ENCODE data around the gene PRKCB. TPM values are rescaled to one million over a fixed set of nuclear protein-coding genes. Genes with fewer than 3 reads are reported as not detected.
"Not testable (repeated sequence)": the region's sequence is repeated elsewhere in the genome, so short reads cannot be mapped to it uniquely, and the experiment has no call there.

PRKCB gene
- total RNA-seq, 4 donors from 2014 or later, result 0.51 to 1.3 (median 1.1) TPM

DNA sequence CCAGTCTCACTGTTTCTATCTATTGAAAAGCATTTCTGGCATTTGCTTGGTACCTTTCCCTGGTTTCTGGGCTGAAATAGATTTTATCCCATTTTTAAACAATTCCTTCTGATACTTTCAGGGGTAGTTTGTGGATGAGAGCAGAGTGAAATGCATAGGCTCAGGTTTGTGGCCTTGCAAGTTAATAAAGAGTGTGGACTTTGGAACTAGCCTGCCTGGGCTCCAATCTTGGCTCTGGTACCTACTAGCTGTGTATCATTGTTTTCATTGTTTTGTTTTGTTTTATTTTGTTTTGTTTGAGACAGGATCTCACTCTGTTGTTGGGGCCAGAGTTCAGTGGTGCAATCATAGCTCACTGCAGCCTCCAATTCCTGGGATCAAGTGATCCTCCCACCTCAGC is 175.5 kb downstream of the PRKCB start:
- no peak for DNase-seq
- H3K27ac ChIP-seq, result no peak overlapping the region
- no peaks in the 10 kb centered on the region for H3K27me3 ChIP-seq
- intact Hi-C loops (cut with DNase I; ENCODE audit: low total_unique reads), result loop anchor here (10.0 kb wide), 1 partner anchor 206 kb away; no protein-coding TSS in a partner anchor
- no peaks in the 10 kb centered on the region for H3K36me3 ChIP-seq
- H3K9me3 ChIP-seq, result no peaks in the 10 kb centered on the region
- no peaks in the 10 kb centered on the region for H3K4me1 ChIP-seq
- in situ Hi-C loops (cut with MboI; ENCODE audit: low sequenced_read_pairs in 4 of 4), result loop anchor here in 1 of 4 donors (25.0 kb wide), 1 partner anchor 224 kb away; no protein-coding TSS in a partner anchor
- no peak overlapping the region for H3K4me3 ChIP-seq
- ATAC-seq, result no peak
- no peak for TF ChIP-seq POLR2A (IDR thresholded peaks at IDR 0.05)
- TF ChIP-seq, protein P1, sequence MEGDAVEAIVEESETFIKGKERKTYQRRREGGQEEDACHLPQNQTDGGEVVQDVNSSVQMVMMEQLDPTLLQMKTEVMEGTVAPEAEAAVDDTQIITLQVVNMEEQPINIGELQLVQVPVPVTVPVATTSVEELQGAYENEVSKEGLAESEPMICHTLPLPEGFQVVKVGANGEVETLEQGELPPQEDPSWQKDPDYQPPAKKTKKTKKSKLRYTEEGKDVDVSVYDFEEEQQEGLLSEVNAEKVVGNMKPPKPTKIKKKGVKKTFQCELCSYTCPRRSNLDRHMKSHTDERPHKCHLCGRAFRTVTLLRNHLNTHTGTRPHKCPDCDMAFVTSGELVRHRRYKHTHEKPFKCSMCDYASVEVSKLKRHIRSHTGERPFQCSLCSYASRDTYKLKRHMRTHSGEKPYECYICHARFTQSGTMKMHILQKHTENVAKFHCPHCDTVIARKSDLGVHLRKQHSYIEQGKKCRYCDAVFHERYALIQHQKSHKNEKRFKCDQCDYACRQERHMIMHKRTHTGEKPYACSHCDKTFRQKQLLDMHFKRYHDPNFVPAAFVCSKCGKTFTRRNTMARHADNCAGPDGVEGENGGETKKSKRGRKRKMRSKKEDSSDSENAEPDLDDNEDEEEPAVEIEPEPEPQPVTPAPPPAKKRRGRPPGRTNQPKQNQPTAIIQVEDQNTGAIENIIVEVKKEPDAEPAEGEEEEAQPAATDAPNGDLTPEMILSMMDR (IDR thresholded peaks at IDR 0.05 in 4 of 5, conservative IDR thresholded peaks at IDR 0.05 in 1 of 5), result no peak

DNA sequence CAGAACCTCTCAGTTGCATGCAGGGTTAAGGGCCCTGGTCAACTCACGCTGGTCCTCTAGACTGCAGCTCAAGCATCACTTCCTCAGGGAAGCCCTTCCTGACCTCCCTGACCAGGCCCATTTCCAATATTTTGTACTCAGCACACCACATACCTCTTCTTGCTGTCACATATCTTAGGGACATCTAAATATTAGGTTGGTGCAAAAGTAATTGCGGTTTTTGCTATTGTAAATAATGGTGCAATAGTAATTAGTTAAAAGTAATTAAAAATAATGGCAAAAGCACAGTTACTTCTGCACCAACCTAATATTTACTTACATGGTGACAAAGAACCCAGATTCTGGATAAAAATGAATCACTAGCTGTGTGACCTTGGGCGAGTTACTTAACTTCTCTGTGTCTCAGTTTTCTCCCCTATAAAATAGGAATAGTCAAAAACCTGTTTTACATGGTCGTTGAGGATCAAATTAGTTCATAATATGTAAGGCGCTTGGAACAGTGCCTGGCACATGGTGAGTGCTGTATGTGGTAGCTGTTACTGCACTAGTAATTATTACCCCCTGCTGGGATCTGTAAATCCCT is 177.4 kb downstream of the PRKCB start:
- intact Hi-C loops (cut with DNase I; ENCODE audit: low total_unique reads) (loop anchor here (10.0 kb wide), 1 partner anchor 208 kb away; no protein-coding TSS in a partner anchor), in situ Hi-C loops (cut with MboI; ENCODE audit: low sequenced_read_pairs in 4 of 4) (loop anchor here in 1 of 4 donors (25.0 kb wide), 1 partner anchor 226 kb away; no protein-coding TSS in a partner anchor)
- TF ChIP-seq, protein P1 (IDR thresholded peaks at IDR 0.05 in 4 of 5, conservative IDR thresholded peaks at IDR 0.05 in 1 of 5), result no peak
- TF ChIP-seq POLR2A (IDR thresholded peaks at IDR 0.05), result no peak
- no peaks in the 10 kb centered on the region for H3K9me3 ChIP-seq
- DNase-seq, result no peak
- H3K27me3 ChIP-seq, result no peaks in the 10 kb centered on the region
- no peak for ATAC-seq
- no peaks in the 10 kb centered on the region for H3K36me3 ChIP-seq
- H3K4me1 ChIP-seq, result no peaks in the 10 kb centered on the region
- H3K27ac ChIP-seq, result no peak overlapping the region
- H3K4me3 ChIP-seq, result no peak overlapping the region

DNA sequence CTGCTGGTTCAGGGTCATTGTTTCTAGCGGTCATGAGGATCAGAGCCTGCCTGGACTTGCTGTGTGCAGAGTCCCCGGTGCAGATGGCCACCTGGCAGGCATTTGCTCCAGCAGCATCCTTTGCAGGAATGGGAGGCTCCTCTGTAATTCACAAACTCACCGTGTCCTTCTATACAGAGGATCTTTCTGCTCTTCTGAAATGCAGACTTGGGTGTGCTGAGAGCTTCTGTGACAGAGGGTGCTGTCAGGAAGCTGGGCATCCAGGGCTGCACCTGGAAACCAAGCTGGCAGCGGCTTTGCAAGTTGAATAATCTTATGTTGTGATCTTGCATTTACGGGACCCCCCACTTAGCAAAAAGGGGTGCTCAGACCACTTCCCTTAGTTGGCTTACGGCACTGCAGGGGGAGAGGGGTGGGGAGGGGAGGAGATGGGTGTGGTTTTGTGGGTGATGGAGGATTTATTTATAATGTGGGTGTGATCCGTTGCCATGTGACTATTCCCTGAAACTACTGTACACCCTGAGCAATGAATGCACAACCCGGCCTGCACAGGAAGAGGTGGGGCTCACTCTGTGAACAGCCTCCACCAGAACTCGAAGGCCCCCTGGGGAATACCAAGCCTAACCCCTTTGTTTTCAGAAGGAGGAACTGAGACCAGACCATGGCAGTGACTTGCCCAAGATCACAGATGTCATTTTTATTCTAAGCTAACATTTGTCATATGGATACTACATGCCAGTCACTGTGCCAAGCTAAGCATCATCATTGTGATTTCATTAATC is 178.3 kb downstream of the PRKCB start:
- no peaks in the 10 kb centered on the region for H3K9me3 ChIP-seq
- no peak overlapping the region for H3K4me3 ChIP-seq
- intact Hi-C loops (cut with DNase I; ENCODE audit: low total_unique reads) (loop anchor here (10.0 kb wide), 1 partner anchor 209 kb away; no protein-coding TSS in a partner anchor), in situ Hi-C loops (cut with MboI; ENCODE audit: low sequenced_read_pairs in 4 of 4) (loop anchor here in 1 of 4 donors (25.0 kb wide), 1 partner anchor 227 kb away; no protein-coding TSS in a partner anchor)
- no peak for DNase-seq
- TF ChIP-seq, protein P1 (IDR thresholded peaks at IDR 0.05 in 4 of 5, conservative IDR thresholded peaks at IDR 0.05 in 1 of 5), result no peak
- TF ChIP-seq POLR2A (IDR thresholded peaks at IDR 0.05), result no peak
- H3K4me1 ChIP-seq, result no peaks in the 10 kb centered on the region
- no peak for ATAC-seq
- no peak overlapping the region for H3K27ac ChIP-seq
- no peaks in the 10 kb centered on the region for H3K36me3 ChIP-seq
- H3K27me3 ChIP-seq, result no peaks in the 10 kb centered on the region

DNA sequence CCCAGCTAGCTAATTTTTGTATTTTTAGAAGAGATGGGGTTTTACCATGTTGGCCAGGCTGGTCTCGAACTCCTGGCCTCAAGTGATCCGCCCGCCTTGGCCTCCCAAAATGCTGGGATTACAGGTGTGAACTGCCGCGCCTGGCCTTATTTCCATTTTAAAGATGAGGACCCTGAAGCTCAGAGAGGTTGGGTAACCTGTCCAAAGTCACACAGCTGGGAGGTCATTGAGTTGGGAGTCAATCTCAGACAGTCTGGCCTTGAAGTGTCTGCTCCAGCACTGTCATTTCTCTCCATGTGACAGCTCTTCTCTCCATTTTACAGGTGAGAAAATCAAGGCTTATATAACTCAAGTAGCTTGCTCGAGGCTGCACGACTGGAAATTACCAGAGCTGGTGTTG is 179.2 kb downstream of the PRKCB start:
- H3K4me3 ChIP-seq, DNase-seq, ATAC-seq, H3K4me1 ChIP-seq, H3K27me3 ChIP-seq, H3K27ac ChIP-seq, H3K9me3 ChIP-seq, H3K36me3 ChIP-seq: not testable (repeated sequence)
- intact Hi-C loops (cut with DNase I; ENCODE audit: low total_unique reads), result loop anchor here (10.0 kb wide), 1 partner anchor 210 kb away; no protein-coding TSS in a partner anchor
- in situ Hi-C loops (cut with MboI; ENCODE audit: low sequenced_read_pairs in 4 of 4), result loop anchor here in 1 of 4 donors (25.0 kb wide), 1 partner anchor 228 kb away; no protein-coding TSS in a partner anchor

DNA sequence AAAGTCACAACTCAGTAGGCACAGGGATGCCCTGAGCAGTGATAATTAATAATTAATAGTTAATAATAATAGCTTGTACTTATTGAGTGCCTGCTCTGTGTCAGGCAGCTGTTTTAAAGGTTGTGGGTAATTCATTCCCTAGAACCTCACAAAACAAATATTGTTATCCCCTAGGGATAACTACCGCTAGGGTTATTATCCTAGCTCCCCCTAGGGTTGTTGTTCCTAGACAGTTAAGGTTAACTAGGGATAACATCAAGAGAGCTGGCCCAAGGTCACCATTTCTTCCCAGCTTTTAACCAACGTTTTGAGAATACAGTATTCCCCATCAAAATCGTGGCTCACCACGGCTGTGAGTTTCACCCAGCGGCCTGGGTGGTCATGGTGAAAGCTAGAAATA is 180.1 kb downstream of the PRKCB start:
- TF ChIP-seq, protein P1 (IDR thresholded peaks at IDR 0.05 in 4 of 5, conservative IDR thresholded peaks at IDR 0.05 in 1 of 5), result no peak
- no peak for TF ChIP-seq POLR2A (IDR thresholded peaks at IDR 0.05)
- Histone ChIP-seq H3K36me3 (no peaks in the 10 kb centered on the region), H3K27me3 (no peaks in the 10 kb centered on the region), H3K4me3 (no peak overlapping the region), H3K27ac (no peak overlapping the region), H3K9me3 (no peaks in the 10 kb centered on the region), H3K4me1 (no peaks in the 10 kb centered on the region)
- ATAC-seq (no peak), DNase-seq (no peak)
- in situ Hi-C loops (cut with MboI; ENCODE audit: low sequenced_read_pairs in 4 of 4) (loop anchor here in 1 of 4 donors (25.0 kb wide), 1 partner anchor 229 kb away; no protein-coding TSS in a partner anchor), intact Hi-C loops (cut with DNase I; ENCODE audit: low total_unique reads) (loop anchor here (10.0 kb wide), 1 partner anchor 211 kb away; no protein-coding TSS in a partner anchor)

Measured in gastrocnemius medialis (tissue), 4 donors.